Endodermal cell (in vitro differentiated cells): ENCODE results near the gene RASA2. TPM values are rescaled to one million over a fixed set of nuclear protein-coding genes. Genes with fewer than 3 reads are reported as not detected.

ENCODE experiments used
- DNase-seq: peaks from one replicate; pipeline ENCODE4 v3.0.0-alpha.2; 2017
- H3K27ac ChIP-seq: 2 replicates; pipeline ENCODE4 v1.5.1; 2013; ENCODE audit warnings: mild to moderate bottlenecking, low read depth, low read length, moderate library complexity
- H3K27me3 ChIP-seq: 2 replicates; pipeline ENCODE4 v1.6.1; 2013; ENCODE audit warnings: mild to moderate bottlenecking, low read length, moderate library complexity; ENCODE audit not compliant: insufficient read depth, control insufficient read depth, poor library complexity, severe bottlenecking
- H3K36me3 ChIP-seq: 2 replicates; pipeline ENCODE4 v1.7.0; 2013; ENCODE audit warnings: mild to moderate bottlenecking, low read length, moderate library complexity; ENCODE audit not compliant: control insufficient read depth, insufficient read depth
- H3K4me1 ChIP-seq: one replicate; pipeline ENCODE4 v1.7.0; 2013; ENCODE audit warnings: low read length; ENCODE audit not compliant: control insufficient read depth, insufficient read depth
- H3K4me3 ChIP-seq: 2 replicates; pipeline ENCODE4 v1.5.1; 2013; ENCODE audit warnings: mild to moderate bottlenecking, low read length, moderate library complexity
- H3K9ac ChIP-seq: 2 replicates; pipeline ENCODE4 v1.6.1; 2013; ENCODE audit warnings: mild to moderate bottlenecking, low read length, moderate library complexity; ENCODE audit not compliant: poor library complexity, severe bottlenecking; ENCODE audit errors: extremely low read depth
- H3K9me3 ChIP-seq: 2 replicates; pipeline ENCODE4 v1.6.1; 2013; ENCODE audit warnings: mild to moderate bottlenecking, low read length, moderate library complexity; ENCODE audit not compliant: control insufficient read depth
- H3K27ac Mint-ChIP-seq: 2 replicates; pipeline ENCODE4 v1.8.0; 2020; ENCODE audit warnings: mixed read lengths
- H3K27me3 Mint-ChIP-seq: 2 replicates; pipeline ENCODE4 v1.8.0; 2021; ENCODE audit warnings: mild to moderate bottlenecking, mixed read lengths; ENCODE audit not compliant: insufficient read depth
- H3K36me3 Mint-ChIP-seq: 2 replicates; pipeline ENCODE4 v1.8.0; 2020; ENCODE audit warnings: low read depth, mixed read lengths
- H3K4me1 Mint-ChIP-seq: 2 replicates; pipeline ENCODE4 v1.8.0; 2020; ENCODE audit warnings: mixed read lengths
- H3K4me3 Mint-ChIP-seq: 2 replicates; pipeline ENCODE4 v1.8.0; 2020; ENCODE audit warnings: mild to moderate bottlenecking, moderate library complexity, mixed read lengths
- H3K9me3 Mint-ChIP-seq: 2 replicates; pipeline ENCODE4 v1.8.0; 2020; ENCODE audit warnings: mild to moderate bottlenecking, mixed read lengths
- WGBS, 2 experiments: methylation state at CpG; one replicate each; pipeline versions ENCODE4 v1.1.5 to v1.1.7; 2013; ENCODE audit warnings: missing lambda C conversion rate in 2 of 2, mixed read lengths in 1 of 2; ENCODE audit not compliant: insufficient coverage in 1 of 2, insufficient read length in 1 of 2; 5-methylcytosine and 5-hydroxymethylcytosine counted together
- total RNA-seq, 2 donors: library from RNA; stranded (reverse); fragmentation: NEBNext Ultra II Directional in 1 of 2; extraction: Animal tissue kit (Norgen Biotek cat#: 25700) in 1 of 2; gene quantifications; 2 replicates in 1 of 2; 3 replicates in 1 of 2; pipeline ENCODE4 v1.2.1, GENCODE V29; 2021
- TF ChIP-seq, protein P1 (sequence below): fragments of 200-600 bp; sonication (generic); conservative IDR thresholded peaks from 2 replicates; pipeline ENCODE4 v1.5.0; 2021; ENCODE audit warnings: antibody characterized with exemption, mild to moderate bottlenecking

The RASA2 gene
- total RNA-seq, 2 donors from 2014 or later: 20.5 to 25.0 TPM

DNA sequence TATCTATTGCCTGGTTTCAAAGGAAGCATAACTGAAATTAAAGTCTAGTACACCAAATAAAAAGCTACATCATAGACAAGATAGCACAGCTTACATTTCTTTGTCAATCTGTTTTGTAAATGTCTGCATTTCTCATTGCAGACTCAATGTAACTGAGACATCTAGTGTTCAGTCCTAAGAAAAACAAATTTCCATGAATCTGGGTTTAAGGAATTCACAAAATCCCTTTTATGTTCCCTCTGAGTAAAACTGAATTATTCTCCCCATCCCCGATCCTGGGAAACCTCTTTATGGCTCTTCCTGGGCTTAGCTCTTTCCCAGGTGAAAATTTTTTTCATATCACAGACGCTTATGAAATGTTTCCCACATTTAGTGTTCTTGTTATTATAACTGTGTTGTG lies 21.6 kb upstream of the RASA2 start:
- H3K36me3 Mint-ChIP-seq: no peaks in the 10 kb centered on the region
- no peak overlapping the region for H3K27ac Mint-ChIP-seq
- peaks cover 16% of the 10 kb centered on the region for H3K9me3 Mint-ChIP-seq
- no peaks in the 10 kb centered on the region for H3K36me3 ChIP-seq
- H3K4me3 ChIP-seq: no peak overlapping the region
- TF ChIP-seq, protein P1, sequence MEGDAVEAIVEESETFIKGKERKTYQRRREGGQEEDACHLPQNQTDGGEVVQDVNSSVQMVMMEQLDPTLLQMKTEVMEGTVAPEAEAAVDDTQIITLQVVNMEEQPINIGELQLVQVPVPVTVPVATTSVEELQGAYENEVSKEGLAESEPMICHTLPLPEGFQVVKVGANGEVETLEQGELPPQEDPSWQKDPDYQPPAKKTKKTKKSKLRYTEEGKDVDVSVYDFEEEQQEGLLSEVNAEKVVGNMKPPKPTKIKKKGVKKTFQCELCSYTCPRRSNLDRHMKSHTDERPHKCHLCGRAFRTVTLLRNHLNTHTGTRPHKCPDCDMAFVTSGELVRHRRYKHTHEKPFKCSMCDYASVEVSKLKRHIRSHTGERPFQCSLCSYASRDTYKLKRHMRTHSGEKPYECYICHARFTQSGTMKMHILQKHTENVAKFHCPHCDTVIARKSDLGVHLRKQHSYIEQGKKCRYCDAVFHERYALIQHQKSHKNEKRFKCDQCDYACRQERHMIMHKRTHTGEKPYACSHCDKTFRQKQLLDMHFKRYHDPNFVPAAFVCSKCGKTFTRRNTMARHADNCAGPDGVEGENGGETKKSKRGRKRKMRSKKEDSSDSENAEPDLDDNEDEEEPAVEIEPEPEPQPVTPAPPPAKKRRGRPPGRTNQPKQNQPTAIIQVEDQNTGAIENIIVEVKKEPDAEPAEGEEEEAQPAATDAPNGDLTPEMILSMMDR: no peak
- H3K27ac ChIP-seq: no peak overlapping the region
- H3K27me3 ChIP-seq: no peaks in the 10 kb centered on the region
- peaks cover 6% of the 10 kb centered on the region for H3K4me1 Mint-ChIP-seq
- no peak overlapping the region for H3K9ac ChIP-seq
- WGBS, 2 experiments: 99 to 100% methylated on average over 1 to 2 of the region's 2 CpGs
- peaks cover 15% of the 10 kb centered on the region for H3K9me3 ChIP-seq
- H3K4me3 Mint-ChIP-seq: no peak overlapping the region
- peaks cover 5% of the 10 kb centered on the region for H3K4me1 ChIP-seq
- no peak for DNase-seq
- H3K27me3 Mint-ChIP-seq: peaks cover 7% of the 10 kb centered on the region

DNA sequence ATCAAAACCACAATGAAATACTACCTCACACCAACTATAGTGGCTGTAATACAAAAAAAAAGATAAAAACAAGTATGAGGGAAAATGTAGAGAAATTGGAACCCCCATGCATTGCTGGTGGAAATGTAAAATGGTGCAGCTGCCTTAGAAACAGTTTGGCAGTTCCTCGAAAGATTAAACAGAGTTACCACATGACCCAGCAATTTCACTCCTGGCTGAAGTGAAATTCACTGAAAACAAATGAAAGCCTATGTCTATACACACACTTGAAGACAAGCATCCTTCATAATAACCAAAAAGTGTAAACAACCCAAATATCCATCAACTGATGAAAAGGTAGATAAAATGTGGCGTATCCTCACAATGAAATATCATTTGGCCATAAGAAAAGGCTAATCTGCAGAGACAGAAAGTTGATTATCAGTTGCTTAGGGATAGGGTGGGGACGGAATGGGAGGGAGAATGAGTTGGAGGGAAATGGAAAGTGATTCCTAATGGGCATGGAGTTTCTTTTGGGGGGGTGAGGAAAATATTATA lies 20.1 kb upstream of the RASA2 start:
- no peak for DNase-seq
- TF ChIP-seq, protein P1: no peak
- no peak overlapping the region for H3K27ac Mint-ChIP-seq
- Histone ChIP-seq H3K27me3 (no peaks in the 10 kb centered on the region), H3K9ac (no peak overlapping the region), H3K4me1 (peaks cover 4% of the 10 kb centered on the region), H3K4me3 (no peak overlapping the region), H3K36me3 (no peaks in the 10 kb centered on the region), H3K27ac (no peak overlapping the region), H3K9me3 (peaks cover 15% of the 10 kb centered on the region)
- no peaks in the 10 kb centered on the region for H3K36me3 Mint-ChIP-seq
- 85 to 98% methylated on average over 1 to 3 of the region's 3 CpGs for WGBS, 2 experiments
- H3K27me3 Mint-ChIP-seq: peaks cover 7% of the 10 kb centered on the region
- peaks cover 6% of the 10 kb centered on the region for H3K4me1 Mint-ChIP-seq
- H3K9me3 Mint-ChIP-seq: peaks cover 19% of the 10 kb centered on the region
- no peak overlapping the region for H3K4me3 Mint-ChIP-seq

DNA sequence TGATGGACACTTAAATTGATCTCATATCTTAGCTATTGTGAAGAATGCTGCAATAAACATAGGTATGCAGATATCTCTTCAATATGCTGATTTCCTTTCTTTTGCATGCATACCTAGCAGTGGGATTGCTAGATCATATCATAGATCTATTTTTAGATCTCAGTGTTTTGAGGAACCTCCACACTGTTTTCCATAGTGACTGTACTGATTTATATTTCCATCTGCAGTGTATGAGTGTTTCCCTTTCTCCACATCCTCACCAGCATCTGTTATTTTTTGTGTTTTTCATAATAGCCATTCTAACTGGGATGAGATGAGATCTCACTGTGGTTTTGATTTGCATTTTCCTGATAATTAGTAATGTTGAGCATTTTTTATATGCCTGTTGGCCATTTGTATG lies 17.1 kb upstream of the RASA2 start:
- peaks cover 7% of the 10 kb centered on the region for H3K27me3 Mint-ChIP-seq
- Histone ChIP-seq H3K4me1 (no peaks in the 10 kb centered on the region), H3K9me3 (no peaks in the 10 kb centered on the region), H3K27ac (no peak overlapping the region), H3K36me3 (no peaks in the 10 kb centered on the region), H3K9ac (no peak overlapping the region), H3K27me3 (no peaks in the 10 kb centered on the region), H3K4me3 (no peak overlapping the region)
- no peak for DNase-seq
- TF ChIP-seq, protein P1: no peak
- no peak overlapping the region for H3K4me3 Mint-ChIP-seq
- no peaks in the 10 kb centered on the region for H3K36me3 Mint-ChIP-seq
- no peaks in the 10 kb centered on the region for H3K4me1 Mint-ChIP-seq
- no peak overlapping the region for H3K27ac Mint-ChIP-seq
- H3K9me3 Mint-ChIP-seq: peaks cover 18% of the 10 kb centered on the region
